Ovary (tissue), 3 donors: ENCODE measurements around the gene NFIA.

ENCODE experiments used
- CTCF ChIP-seq, 3 donors: fragments of 450-650 bp in 2 of 3; fragments of 200-600 bp in 1 of 3; IDR thresholded peaks; one replicate each; pipeline versions ENCODE4 v1.5.1 to v1.8.0; 2016 to 2022; ENCODE audit warnings: antibody characterized with exemption in 3 of 3, mild to moderate bottlenecking in 1 of 3
- EP300 ChIP-seq: sonication (generic); formaldehyde crosslinking; IDR thresholded peaks from one replicate; pipeline ENCODE4 v1.6.1; 2017; ENCODE audit warnings: antibody characterized with exemption
- POLR2A ChIP-seq: fragments of 450-650 bp; IDR thresholded peaks from one replicate; pipeline ENCODE4 v1.6.1; 2017; ENCODE audit warnings: antibody characterized with exemption, mild to moderate bottlenecking, moderate library complexity
- donor health status: DM: no; HTN: no; CAD: no.

DNA sequence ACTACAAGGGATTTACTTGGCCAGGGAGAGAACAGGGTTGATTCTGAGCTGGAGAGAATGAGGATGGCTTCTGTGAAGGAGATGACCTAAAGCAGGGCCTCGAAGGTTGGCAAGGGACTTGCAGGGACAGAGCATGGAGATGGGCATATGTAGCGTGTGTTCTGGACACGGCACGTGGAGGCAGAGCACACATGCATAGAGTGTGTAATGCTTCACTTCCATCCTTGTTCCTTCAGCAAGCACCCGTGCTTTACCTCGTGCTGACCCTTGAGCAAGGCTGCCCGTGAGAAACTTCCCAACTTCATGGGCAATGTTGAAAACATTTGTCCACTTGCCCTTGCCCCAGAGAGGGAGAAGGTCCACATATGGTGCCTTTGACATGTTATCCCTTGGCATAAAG, 33.1 kb downstream of the NFIA start:
- no peak for TF ChIP-seq POLR2A
- no peak for TF ChIP-seq CTCF (IDR thresholded peaks at IDR 0.05)
- TF ChIP-seq EP300: no peak
